ENCODE measurements around the gene TBC1D10B.

GRCh38 chr16:30335598-30336474 lies 34.5 kb downstream of the TBC1D10B start:
- TF ChIP-seq CTCF (IDR thresholded peaks at IDR 0.05), result no peak
- TF ChIP-seq POLR2A (IDR thresholded peaks at IDR 0.05), result no peak

All from prostate gland (tissue), 2 donors.